Trophoblast cell (in vitro differentiated cells and primary cell): ENCODE measurements around the gene PPM1F.

Experiments
- DNase-seq, 2 donors: peaks; one replicate each; pipeline ENCODE4 v3.0.0-alpha.2; 2016
- H2AFZ ChIP-seq: 2 replicates; pipeline ENCODE4 v1.6.1; 2013; ENCODE audit warnings: low read length, moderate library complexity, mild to moderate bottlenecking; ENCODE audit not compliant: insufficient read depth, poor library complexity
- H2AK5ac ChIP-seq: 2 replicates; pipeline ENCODE4 v1.6.1; 2013; ENCODE audit warnings: mild to moderate bottlenecking, low read length
- H2BK120ac ChIP-seq: 2 replicates; pipeline ENCODE4 v1.6.1; 2013; ENCODE audit warnings: low read length, mild to moderate bottlenecking, moderate library complexity; ENCODE audit not compliant: insufficient read depth, poor library complexity
- H2BK12ac ChIP-seq: 2 replicates; pipeline ENCODE4 v1.6.1; 2013; ENCODE audit warnings: mild to moderate bottlenecking, low read length, moderate library complexity
- H2BK5ac ChIP-seq: 2 replicates; pipeline ENCODE4 v1.6.1; 2013; ENCODE audit warnings: low read length, low read depth, moderate library complexity, mild to moderate bottlenecking; ENCODE audit not compliant: poor library complexity
- H3K14ac ChIP-seq: 2 replicates; pipeline ENCODE4 v1.6.1; 2013; ENCODE audit warnings: mild to moderate bottlenecking, low read length
- H3K18ac ChIP-seq: 2 replicates; pipeline ENCODE4 v1.6.1; 2013; ENCODE audit warnings: mild to moderate bottlenecking, low read length
- H3K23ac ChIP-seq: 2 replicates; pipeline ENCODE4 v1.6.1; 2013; ENCODE audit warnings: low read length
- H3K27ac ChIP-seq: 2 replicates; pipeline ENCODE4 v1.5.1; 2013; ENCODE audit warnings: low read depth, mild to moderate bottlenecking, inconsistent platforms, low read length, moderate library complexity
- H3K27me3 ChIP-seq: 2 replicates; pipeline ENCODE4 v1.6.1; 2013; ENCODE audit warnings: inconsistent platforms, mild to moderate bottlenecking, low read length, moderate library complexity; ENCODE audit not compliant: insufficient read depth
- H3K36me3 ChIP-seq, 2 experiments: 1 replicate in 1 of 2; 2 replicates in 1 of 2; pipeline ENCODE4 v1.6.1; 2013; ENCODE audit warnings: low read length in 2 of 2, mild to moderate bottlenecking in 2 of 2, moderate library complexity in 1 of 2; ENCODE audit not compliant: insufficient read depth in 2 of 2, control insufficient read depth in 1 of 2
- H3K4ac ChIP-seq: 2 replicates; pipeline ENCODE4 v1.6.1; 2013; ENCODE audit warnings: low read depth, mild to moderate bottlenecking, low read length, moderate library complexity
- H3K4me1 ChIP-seq, 2 experiments: 1 replicate in 1 of 2; 2 replicates in 1 of 2; pipeline ENCODE4 v1.6.1; 2013; ENCODE audit warnings: low read length in 2 of 2, mild to moderate bottlenecking in 2 of 2, moderate library complexity in 1 of 2; ENCODE audit not compliant: insufficient read depth in 2 of 2, control insufficient read depth in 1 of 2
- H3K4me2 ChIP-seq: 2 replicates; pipeline ENCODE4 v1.6.1; 2013; ENCODE audit warnings: inconsistent platforms, mild to moderate bottlenecking, low read length, moderate library complexity
- H3K4me3 ChIP-seq: 2 replicates; pipeline ENCODE4 v1.5.1; 2013; ENCODE audit warnings: mild to moderate bottlenecking, low read depth, low read length, inconsistent platforms
- H3K79me1 ChIP-seq: one replicate; pipeline ENCODE4 v1.6.1; 2013; ENCODE audit warnings: low read length
- H3K79me2 ChIP-seq: 2 replicates; pipeline ENCODE4 v1.6.1; 2013; ENCODE audit warnings: low read length, mild to moderate bottlenecking; ENCODE audit not compliant: control insufficient read depth, insufficient read depth, poor library complexity
- H3K9ac ChIP-seq: 2 replicates; pipeline ENCODE4 v1.6.1; 2013; ENCODE audit warnings: mild to moderate bottlenecking, low read length
- H3K9me3 ChIP-seq: 2 replicates; pipeline ENCODE4 v1.6.1; 2013; ENCODE audit warnings: low read depth, mild to moderate bottlenecking, control low read depth, inconsistent platforms, low read length; ENCODE audit not compliant: insufficient read depth
- H4K12ac ChIP-seq: 2 replicates; pipeline ENCODE4 v1.6.1; 2013; ENCODE audit warnings: low read depth, mild to moderate bottlenecking, low read length, moderate library complexity
- H4K8ac ChIP-seq: 2 replicates; pipeline ENCODE4 v1.6.1; 2013; ENCODE audit warnings: low read depth, mild to moderate bottlenecking, low read length, moderate library complexity
- H4K91ac ChIP-seq: one replicate; pipeline ENCODE4 v1.6.1; 2013; ENCODE audit warnings: low read depth, mild to moderate bottlenecking, low read length, moderate library complexity
- WGBS: extraction: QIAGEN DNeasy Blood & Tissue Kit; methylation state at CpG from one replicate; pipeline ENCODE4 v1.1.7; 2013; ENCODE audit warnings: missing lambda C conversion rate; ENCODE audit not compliant: insufficient read length, insufficient coverage; ENCODE audit errors: extremely low coverage; 5-methylcytosine and 5-hydroxymethylcytosine counted together

PPM1F gene

DNA sequence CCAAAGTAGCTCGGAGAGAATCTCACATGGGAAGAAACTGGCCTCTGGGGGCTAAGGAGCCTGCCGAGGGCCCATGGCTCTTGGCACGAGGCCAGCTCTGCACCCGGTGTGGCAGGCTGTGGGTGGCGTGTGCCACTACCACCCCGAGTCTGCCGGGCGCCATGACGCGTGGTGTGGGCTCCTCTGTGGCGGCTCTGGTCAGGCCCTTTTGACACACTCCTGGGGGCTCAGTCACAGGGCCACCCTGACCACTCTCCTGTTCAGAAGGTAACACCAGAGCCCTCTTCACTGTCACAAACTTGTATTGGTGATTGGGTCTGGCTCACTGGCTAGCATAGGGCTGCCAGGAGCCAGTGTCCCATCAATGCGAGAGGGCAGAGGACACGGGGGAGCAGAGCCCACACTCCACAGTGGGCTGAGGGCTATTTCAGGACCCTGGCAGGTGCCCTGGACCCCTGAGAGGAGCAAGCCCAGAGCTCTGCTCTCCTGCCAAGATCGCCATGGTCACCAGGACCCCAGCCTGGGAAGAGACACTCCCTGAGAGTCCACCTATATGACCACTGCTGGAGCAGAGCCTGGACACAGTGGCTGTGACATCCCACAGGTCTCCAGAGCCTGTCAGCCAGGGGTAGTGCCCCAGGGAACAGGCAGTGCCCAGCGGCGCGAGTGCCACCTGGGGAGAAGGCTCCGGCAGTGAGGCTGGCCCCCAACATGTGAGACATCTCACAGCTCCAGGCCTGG is 8.6 kb upstream of the PPM1F start:
- no peak for DNase-seq
- no peak overlapping the region for H3K27ac ChIP-seq
- no peak overlapping the region for H2BK120ac ChIP-seq
- no peak overlapping the region for H4K8ac ChIP-seq
- no peak overlapping the region for H4K91ac ChIP-seq
- H3K27me3 ChIP-seq, result no peaks in the 10 kb centered on the region
- peaks cover 11% of the 10 kb centered on the region for H3K9me3 ChIP-seq
- H2BK5ac ChIP-seq, result no peak overlapping the region
- H4K12ac ChIP-seq, result no peak overlapping the region
- H3K9ac ChIP-seq, result no peak overlapping the region
- H3K18ac ChIP-seq, result no peak overlapping the region
- no CpG with 5 or more reads among the region's 18 CpGs for WGBS
- no peak overlapping the region for H3K4me2 ChIP-seq
- no peak overlapping the region for H3K23ac ChIP-seq
- H3K36me3 ChIP-seq, result peaks cover 70 to 73% of the 10 kb centered on the region in 2 experiments
- H3K14ac ChIP-seq, result no peak overlapping the region
- H3K79me1 ChIP-seq, result no peaks in the 10 kb centered on the region
- H3K4ac ChIP-seq, result no peak overlapping the region
- no peak overlapping the region for H2BK12ac ChIP-seq
- no peaks in the 10 kb centered on the region for H3K4me1 ChIP-seq
- no peaks in the 10 kb centered on the region for H3K79me2 ChIP-seq
- H2AFZ ChIP-seq, result no peak overlapping the region
- no peak overlapping the region for H2AK5ac ChIP-seq
- H3K4me3 ChIP-seq, result no peak overlapping the region

DNA sequence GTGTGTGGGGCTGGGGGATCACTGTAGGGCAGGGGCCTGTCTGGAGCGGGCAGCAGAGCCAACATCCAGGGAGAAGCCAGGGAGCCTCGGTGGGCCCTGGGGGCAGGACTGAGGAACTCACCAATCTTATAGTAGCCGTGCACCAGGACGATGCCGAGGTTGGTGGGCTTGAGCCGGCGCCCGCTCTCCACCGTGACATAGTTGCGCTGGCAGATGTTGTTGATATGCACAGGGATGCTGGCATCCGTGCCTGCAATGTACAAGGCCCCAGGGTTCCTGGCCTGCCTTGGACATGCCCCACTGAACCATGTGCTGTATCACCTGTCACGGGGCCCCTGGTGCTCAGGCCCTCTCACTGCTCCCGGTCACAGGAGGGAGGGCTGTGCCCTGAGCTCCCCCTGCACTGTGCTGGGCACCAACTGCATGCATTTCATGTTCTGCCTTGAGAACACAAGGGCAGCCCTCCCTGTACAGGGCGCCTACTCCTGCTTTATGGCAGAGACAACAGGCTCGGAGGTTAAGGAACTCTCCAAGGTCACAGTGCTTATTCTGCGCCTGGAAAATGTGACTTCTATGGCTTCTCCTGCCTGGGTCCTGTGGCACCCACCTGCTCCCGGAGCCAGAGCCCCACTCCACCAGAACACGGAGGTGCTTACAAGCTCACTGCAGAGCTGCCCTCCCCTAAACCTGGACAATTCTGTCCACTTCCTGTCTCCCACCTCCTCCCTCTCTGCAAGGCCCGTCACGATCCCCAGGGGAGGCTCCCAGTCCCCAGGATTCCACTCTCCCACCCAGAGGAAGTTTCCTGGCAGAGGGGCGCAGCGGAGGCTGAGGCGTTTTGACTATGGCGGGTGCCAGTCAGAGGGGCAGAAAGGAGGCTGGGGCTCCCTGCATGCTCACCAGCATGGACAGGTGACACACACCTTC is 7.8 kb upstream of the PPM1F start:
- no peak overlapping the region for H3K4me2 ChIP-seq
- H3K14ac ChIP-seq, result no peak overlapping the region
- H3K27me3 ChIP-seq, result no peaks in the 10 kb centered on the region
- no peak overlapping the region for H2BK120ac ChIP-seq
- H2AFZ ChIP-seq, result no peak overlapping the region
- no peak overlapping the region for H4K12ac ChIP-seq
- H3K4me1 ChIP-seq, result no peaks in the 10 kb centered on the region
- no CpG with 5 or more reads among the region's 24 CpGs for WGBS
- H3K9me3 ChIP-seq, result peaks cover 11% of the 10 kb centered on the region
- H3K4ac ChIP-seq, result no peak overlapping the region
- H3K79me1 ChIP-seq, result no peaks in the 10 kb centered on the region
- no peak overlapping the region for H2BK5ac ChIP-seq
- H2BK12ac ChIP-seq, result no peak overlapping the region
- no peak overlapping the region for H3K18ac ChIP-seq
- no peak overlapping the region for H2AK5ac ChIP-seq
- no peak overlapping the region for H3K9ac ChIP-seq
- H3K4me3 ChIP-seq, result no peak overlapping the region
- H4K91ac ChIP-seq, result no peak overlapping the region
- no peaks in the 10 kb centered on the region for H3K79me2 ChIP-seq
- H3K23ac ChIP-seq, result no peak overlapping the region
- H3K27ac ChIP-seq, result no peak overlapping the region
- no peak for DNase-seq
- peaks cover 66 to 68% of the 10 kb centered on the region in 2 experiments for H3K36me3 ChIP-seq
- no peak overlapping the region for H4K8ac ChIP-seq

GRCh38 chr22:21959274-21960074 is 6.8 kb upstream of the PPM1F start:
- H3K4me2 ChIP-seq, result no peak overlapping the region
- H4K12ac ChIP-seq, result no peak overlapping the region
- H3K27ac ChIP-seq, result no peak overlapping the region
- DNase-seq, result no peak
- H2BK120ac ChIP-seq, result no peak overlapping the region
- no peaks in the 10 kb centered on the region for H3K79me2 ChIP-seq
- no peaks in the 10 kb centered on the region for H3K79me1 ChIP-seq
- H3K9ac ChIP-seq, result no peak overlapping the region
- H3K4ac ChIP-seq, result no peak overlapping the region
- H2AFZ ChIP-seq, result no peak overlapping the region
- no peak overlapping the region for H3K18ac ChIP-seq
- no peaks in the 10 kb centered on the region for H3K27me3 ChIP-seq
- H4K8ac ChIP-seq, result no peak overlapping the region
- H2BK5ac ChIP-seq, result no peak overlapping the region
- H2AK5ac ChIP-seq, result no peak overlapping the region
- WGBS, result no CpG with 5 or more reads among the region's 18 CpGs
- H3K4me1 ChIP-seq, result no peaks in the 10 kb centered on the region
- H3K14ac ChIP-seq, result no peak overlapping the region
- H3K36me3 ChIP-seq, result peaks cover 57 to 60% of the 10 kb centered on the region in 2 experiments
- no peak overlapping the region for H2BK12ac ChIP-seq
- H4K91ac ChIP-seq, result no peak overlapping the region
- no peak overlapping the region for H3K23ac ChIP-seq
- H3K4me3 ChIP-seq, result no peak overlapping the region
- peaks cover 11% of the 10 kb centered on the region for H3K9me3 ChIP-seq
